AG08395 (cell line): Measurements from ENCODE around the gene SLC28A1.
"Not testable (repeated sequence)": the region's sequence is repeated elsewhere in the genome, so short reads cannot be mapped to it uniquely, and the experiment has no call there.

Experiments used
- DNase-seq: peaks from one replicate; pipeline ENCODE4 v3.0.0; 2012; ENCODE audit warnings: mixed read lengths, low spot score

SLC28A1 gene

DNA sequence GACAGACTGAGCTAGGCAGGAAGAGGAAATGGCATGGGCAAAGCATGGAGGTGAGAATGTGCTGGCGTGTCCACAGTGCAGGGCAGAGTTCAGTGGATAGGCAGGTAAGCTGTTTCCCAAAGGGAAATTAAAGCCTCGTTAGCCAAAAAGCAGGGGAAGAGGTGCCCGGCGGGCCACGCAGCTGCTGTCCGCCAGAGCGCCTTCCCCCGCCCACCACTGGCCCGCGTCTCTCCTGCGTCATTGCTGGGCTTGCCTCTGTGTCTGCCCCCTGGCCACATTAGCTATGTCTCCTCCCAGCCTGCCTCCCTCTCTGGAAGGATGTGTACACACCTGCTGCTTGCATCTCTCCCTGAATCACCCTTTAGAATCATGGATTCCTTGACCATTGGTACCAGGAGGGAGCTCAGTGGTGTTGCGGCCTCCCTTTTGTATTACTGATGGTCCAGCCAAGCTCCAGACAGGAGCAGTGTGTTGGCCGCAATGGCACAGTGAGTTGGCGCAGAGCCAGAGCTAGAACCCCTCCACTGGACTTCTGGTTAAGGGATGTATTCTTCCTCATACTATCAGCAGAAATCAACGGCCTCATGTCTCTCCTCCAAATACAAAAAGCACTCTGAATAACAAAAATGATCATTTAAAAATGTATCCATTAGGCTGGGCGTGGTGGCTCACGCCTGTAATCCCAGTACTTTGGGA lies 26.6 kb downstream of the SLC28A1 start:
- DNase-seq: no peak

DNA sequence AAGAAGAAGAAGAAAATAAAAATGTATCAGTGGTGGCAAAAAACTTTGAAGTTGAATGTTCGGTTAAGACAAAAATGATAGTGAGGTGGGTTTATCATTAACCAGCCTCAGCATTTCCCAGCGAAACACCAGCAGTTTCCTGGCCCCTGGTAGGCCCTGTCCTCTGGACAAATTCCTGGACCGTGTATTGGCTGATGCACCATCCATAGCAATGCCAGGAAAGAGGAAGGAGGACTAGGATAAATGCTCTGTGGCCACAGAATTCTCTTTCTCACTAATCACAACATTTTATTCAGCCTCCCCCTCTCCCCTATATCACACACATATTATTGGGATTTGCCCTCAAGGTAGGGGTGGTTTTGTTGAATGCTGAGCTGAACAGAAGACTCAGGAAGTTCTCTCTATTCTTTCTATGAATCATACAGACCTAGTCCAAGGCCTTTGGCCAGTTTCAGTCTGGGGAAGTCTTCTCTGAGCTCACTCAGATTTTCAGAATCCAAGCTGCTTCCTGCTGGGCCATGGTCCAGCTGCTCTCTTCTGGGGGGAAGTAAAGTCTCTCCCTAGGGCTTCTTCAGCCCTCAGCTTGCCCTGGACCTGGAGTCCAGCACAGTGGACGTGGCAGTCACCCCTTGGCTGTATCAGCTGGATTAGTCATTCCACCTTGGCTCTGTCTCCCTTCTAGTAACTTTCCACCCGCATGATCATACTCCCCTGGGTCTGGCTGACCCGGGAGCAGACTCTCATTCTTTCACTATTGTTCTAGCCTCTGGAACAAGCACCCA lies 27.6 kb downstream of the SLC28A1 start:
- DNase-seq: peak; percentile 95

DNA sequence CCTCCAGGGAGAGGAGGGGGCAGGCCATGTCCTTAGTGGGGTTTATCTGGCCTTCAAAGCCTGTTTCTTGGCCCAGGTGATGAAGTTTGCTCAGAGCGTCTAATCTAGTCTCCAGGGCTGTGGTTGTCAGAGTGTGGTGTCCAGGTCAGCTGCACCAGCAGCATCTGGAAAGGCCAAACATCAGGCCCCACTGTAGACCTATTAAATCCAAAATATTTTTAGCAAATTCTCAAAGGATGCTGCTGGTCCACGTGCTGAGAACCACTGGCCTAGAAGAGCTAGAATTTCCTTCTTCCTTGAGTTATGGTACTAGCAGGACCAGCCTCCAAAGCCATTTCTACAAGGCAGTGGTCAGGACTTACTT lies 28.9 kb downstream of the SLC28A1 start:
- DNase-seq: no peak

DNA sequence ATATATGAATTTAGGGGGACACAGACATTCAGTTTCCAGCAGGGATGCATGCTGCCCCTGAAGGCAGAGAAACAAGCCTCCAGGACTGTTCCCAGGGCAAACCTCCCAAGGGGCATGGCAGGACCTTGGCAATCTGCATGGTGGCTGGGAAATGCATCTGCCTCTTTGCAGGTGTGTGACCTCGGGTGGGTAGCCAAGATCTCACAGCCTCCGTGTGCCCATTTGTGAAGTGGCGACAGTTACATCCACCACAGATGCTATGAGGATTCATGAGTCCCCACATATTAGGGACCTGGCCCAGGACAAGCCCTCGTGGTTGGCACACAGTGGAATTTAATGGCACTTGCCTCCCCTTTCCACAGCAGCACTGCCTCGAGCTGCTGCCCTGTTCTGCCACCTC lies 29.9 kb downstream of the SLC28A1 start:
- no peak for DNase-seq

DNA sequence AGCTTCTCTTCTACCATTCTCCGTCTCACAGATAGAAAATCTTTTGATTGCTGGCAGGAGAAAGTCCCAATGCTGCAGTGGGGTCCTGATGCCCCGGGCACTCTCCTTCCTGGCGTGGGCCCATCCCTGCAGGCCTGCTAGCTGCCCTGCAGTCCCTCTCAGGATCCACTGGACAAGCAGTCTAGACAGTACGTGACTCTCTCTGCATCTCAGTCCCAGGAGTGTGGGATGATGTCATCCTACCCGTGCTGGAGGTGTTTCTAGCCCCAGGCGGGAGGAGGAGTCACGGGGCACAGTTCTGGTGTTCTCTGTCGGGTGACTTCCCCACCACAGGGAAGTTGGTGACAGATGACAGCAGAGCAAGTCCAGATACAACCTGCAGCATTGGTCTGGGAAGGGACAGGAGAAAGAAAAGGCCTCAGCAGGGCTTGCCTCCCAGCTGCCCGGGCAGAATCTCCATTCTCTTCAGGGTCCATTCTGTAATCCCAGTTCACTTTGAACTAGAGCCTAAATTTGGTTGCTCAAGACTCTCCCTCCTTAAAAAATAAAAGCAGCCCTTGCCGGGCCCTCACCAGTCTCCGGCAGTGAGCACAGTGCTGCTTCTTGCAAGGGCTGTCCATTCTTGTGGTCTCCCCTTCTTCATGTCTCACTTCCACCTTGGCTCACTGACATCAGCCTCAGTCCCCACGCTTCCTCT lies 30.6 kb downstream of the SLC28A1 start:
- peak; percentile 85 for DNase-seq

DNA sequence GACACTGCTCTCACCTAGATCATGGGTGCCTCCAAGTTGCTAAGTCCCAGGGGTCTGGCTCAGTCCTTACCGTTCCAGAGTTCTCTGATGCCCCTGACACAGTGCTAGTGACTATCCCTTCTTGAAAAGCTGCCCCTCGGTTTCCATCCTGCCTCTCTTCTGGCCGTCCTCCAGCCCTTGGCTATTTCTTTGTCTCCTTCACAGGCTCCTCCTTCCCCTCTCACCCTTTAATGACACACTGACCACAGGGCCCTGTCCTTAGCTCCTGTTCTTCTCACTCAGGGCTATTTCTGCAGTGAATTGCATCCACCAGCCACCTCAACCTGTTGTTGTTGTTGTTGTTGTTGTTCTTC lies 31.1 kb downstream of the SLC28A1 start:
- DNase-seq: no peak

DNA sequence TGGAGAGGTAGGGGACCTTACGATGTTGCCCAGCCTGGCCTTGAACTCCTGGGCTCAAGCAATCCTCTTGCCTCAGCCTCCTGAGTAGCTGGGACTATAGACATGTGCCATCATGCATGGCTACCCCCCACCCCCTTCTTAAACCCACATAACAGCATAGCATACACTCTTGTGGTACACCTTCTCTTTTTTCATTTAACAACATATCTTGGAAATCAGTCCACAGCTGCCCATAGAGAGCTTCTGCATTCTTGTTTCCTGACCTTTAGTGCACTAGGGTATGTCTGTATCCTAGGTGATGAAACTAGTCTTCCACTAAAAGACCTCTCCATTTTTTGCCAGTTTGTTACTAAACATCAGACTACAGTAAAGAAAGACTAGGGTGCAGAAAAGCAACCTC lies 33.0 kb downstream of the SLC28A1 start:
- DNase-seq: no peak

DNA sequence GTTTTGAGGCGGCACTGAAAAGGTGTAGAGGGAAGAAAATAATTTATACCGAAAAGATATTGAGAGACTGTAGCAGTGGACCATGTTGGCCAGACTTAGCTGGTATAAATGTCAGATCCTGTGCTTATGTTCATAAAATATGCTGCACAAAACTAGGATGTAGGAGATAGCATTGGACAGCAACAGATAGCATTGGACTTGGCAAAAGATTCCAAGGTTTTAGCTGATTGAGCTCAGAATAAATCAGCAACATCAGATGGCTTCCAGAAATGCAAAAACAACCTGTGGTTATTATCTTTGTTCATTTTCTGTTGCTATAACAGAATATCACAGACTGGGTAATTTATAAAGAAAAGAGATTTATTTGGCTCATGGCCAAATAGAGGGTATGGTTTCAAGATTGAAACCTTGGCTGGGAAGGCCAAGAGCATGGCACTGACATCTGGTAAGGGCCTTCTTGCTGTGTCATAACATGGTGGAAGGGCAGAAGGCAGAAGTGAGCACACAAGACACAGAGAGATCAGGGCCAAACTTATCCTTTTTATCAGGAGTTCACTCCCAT lies 34.7 kb downstream of the SLC28A1 start:
- DNase-seq: no peak

DNA sequence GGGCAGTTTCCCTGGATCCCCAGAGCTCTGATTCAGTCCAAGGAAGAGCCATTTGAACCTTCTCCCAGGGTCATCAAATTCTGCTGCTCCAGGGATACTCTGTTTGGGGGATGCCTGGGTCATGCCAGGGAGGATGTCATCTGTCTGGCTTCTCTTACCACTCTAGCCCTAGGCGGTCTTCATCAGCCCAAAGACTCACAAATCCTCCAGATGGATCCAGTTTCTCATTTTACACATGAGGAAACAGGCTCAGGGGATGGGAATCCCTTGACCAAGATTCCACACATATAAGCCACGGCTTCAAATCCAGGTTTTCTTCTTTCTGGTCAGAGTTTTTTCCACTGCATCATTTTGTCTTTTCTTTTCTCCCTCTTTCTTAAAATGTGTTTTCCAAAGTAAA lies 36.7 kb downstream of the SLC28A1 start:
- peak; percentile 44 for DNase-seq

DNA sequence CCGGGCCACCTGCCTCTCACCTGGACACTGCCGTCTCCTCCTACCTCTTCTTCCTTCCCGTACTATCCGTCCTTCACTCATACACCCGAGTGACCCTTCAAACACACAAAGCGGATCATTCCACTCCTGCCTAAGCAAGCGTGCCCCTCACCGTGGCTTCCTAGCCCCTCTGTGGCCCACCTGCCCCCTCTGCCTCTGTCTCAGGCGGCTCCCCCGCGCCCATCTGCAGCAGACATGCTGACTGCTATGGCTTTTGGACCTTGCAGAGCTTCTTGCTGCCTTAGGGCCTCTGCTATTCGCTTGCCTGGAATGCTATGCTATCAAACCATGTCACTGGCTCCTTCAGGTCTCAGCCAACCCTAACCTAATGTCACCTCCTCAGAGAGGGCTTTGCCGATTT lies 38.1 kb downstream of the SLC28A1 start:
- no peak for DNase-seq

DNA sequence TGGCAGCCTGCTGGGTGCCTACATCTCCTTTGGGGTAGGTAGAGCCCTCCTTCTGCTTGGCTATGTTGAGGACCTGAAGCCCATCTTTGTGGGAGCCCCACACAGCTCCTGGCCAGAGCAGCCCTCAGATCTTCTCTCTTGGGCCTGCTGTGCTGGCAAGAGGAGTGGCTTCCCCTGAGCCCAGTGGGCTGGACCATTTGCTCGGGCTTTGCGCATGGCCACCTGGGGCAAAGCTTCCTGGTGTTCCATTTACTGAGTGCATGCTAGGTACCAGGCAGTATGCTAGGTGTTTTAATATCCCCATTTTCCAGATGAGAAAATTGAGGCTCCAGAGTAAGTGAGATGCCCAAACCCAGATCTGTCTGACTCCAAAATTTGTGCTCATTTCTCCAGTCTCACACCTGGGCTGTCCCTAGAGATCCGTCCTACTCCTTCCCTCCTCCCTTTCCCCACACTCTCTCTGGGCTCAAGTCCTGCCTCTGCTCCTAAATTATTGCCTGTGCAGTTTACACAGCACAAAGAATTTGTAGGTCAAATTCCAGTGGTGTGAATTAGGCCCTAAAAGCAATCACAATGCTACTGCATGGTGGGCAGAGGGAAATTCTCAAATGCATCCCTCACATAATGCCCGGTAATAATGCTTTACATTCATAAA lies 39.7 kb downstream of the SLC28A1 start:
- DNase-seq: no peak

DNA sequence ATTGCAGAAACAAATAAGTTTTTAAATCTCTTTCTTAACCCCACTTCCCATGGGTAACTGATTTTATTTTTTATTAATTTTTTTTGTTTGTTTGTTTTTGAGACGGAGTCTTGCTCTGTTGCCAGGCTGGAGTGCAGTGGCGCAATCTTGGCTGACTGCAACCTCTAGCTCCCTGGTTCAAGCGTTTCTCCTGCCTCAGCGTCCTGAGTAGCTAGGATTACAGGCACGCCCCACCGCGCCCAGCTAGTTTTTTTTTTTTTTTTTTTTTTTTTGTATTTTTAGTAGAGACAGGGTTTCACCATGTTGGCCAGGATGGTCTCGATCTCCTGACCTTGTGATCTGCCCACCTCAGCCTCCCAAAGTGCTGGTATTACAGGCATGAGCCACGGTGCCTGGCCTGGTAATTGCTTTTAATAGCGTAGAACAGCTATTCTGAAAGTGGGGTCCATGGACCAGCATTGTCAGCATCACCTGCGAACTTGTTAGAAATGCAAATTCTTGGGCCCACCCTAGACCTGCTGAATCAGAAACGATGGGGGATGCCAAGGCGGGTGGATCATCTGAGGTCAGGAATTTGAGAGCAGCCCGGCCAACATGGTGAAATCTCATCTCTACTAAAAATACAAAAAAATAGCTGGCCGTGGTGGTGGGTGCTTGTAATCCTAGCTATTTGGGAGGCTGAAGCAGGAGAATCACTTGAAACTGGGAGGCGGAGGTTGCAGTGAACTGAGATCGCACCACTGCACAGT lies 40.5 kb downstream of the SLC28A1 start:
- DNase-seq: not testable (repeated sequence)

DNA sequence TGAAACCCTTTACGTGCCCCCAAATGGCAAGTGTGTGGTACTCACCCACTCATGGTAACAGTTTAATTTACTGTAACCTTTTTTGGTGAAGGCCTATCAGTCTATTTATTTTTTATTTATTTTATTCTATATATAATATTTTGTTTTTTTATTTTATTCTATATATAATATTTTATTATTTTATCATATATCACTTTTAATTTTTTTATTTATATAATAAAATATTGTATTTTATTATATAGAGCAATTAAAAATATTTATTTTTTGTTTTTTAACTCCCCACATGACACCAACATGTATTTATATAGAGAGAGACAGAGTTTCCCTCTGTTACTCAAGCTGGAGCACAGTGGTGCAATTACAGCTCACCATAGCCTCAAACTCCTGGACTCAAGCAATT lies 41.4 kb downstream of the SLC28A1 start:
- no peak for DNase-seq

DNA sequence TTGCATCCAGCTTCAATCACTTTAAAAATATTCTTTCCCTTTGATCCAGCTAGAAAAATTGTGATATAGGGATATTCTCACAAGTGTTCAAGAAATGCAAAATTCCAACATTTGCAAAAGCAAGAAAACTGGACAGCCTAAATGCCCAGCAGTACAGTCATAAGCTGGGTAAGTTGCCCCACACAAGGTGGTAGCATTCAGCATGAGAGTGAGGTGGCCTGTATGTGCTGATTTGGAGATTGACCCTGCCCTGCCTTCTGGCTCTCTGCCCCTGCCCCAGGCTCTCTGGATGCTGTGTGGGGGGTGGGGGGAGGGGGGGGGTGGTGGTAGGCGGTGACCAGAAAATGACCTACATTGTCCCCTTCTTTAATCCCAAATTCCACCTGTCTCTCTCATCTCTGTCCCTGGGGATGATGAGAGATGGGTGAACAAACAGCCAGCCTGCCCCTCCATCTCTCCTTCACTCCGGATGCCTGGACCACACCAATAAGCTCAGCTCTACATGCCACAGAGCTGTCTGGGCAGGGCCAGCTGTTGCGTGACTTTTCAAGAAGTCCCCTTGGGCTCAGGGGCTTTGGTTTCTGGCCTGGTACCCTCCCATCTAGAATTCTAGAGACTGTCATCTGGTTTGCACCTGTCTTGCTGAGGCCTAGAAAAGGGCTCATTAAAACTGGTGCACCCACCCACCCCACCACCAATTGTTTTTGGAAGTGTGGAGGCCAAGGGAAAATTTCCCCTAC lies 42.2 kb downstream of the SLC28A1 start:
- DNase-seq: no peak

DNA sequence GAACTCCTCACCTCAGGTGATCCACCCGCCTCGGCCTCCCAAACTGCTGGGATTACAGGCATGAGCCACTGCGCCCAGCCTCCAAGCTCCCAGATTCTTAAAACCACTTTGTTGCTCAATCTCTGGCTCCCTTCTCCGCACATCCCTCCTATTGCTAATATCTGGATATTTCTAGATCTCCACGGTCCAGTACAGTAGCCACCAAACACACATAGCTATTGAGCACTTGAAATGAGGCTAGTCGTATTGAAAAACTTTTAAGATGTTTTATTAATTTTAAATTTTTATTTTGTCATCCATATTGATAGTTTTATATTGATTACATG lies 44.3 kb downstream of the SLC28A1 start:
- DNase-seq: no peak

DNA sequence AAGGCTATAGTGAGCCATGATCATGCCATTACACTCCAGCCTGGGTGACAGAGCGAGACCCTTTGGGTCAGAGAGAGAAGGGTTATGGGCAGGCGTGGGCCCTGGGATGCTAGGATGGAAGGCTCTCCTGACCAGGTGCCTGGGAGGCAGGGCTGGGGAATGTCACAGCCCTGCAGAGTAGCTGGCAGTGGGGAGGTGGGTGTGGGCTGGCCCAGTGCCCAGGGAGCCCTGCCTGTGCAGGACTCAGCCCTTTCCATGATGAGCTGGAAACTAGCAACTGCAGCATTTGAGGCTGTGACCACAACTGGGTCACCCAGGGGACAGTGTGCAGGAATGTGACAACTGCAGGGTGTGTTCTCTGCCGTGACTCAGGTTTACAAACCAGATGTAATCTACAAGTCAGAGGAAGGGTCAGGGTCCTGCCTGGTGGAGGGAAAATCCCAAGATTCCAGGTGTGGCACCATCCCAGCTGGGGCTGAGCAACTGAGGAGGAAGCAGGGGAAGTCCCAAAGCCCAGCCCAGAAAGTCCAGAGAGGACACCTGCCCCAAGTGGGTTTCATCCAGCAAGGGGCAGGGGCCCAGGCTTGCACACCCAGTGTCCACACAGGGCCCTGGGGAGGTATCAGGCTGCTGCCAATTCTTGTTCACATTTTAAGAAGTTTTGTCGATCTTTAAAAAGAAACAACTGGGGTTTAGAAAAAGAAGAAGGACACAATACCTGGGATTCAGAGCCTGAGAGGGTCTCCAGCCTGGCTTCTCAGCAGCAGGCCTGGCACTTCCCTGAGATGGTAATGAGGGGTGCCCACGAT lies 45.5 kb downstream of the SLC28A1 start:
- peak; percentile 69 for DNase-seq

DNA sequence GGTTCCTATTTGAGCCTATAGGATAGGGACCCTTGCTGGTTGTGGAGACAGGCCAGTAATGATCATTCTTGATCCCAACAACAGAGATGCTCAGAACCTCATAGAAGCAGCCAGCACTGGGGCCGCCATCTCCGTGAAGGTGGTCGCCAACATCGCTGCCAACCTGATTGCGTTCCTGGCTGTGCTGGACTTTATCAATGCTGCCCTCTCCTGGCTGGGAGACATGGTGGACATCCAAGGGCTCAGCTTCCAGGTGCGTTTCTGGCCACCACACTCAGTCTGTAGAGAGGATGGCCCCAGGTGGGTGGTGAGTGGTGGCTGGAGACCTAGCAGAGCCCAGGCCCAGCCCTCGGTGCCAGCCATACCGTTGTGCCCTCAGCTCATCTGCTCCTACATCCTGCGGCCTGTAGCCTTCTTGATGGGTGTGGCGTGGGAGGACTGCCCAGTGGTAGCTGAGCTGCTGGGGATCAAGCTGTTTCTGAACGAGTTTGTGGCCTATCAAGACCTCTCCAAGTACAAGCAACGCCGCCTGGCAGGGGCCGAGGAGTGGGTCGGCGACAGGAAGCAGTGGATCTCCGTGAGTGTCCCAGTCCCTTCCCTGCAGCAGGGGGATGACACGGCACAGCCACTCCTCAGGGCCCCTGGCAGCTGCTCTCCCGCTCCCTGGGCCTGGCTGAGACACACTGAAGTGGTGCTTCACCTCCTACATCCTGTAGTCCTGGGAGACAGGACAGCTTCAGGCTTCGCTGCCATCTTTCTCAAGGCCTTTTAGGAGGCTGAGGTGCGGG lies 50.7 kb downstream of the SLC28A1 start:
- DNase-seq: no peak

DNA sequence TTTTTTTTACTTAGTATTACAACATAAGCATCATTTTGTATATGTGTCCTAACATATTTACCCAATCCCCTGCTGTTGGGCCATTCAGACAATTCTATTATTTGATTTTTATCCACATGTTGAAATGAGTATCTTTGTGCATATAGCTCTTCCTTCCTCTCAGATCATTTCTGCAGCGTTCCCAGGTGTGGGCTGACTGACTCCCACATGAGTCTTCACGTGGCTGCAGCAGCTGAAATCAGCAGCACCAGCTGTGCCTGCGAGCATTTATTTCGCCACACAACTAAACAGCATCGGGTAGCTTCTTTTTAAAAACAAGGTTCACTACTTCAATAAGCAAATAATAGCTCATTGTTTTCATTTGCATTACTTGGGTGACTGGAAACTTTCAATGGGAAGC lies 52.7 kb downstream of the SLC28A1 start:
- no peak for DNase-seq

DNA sequence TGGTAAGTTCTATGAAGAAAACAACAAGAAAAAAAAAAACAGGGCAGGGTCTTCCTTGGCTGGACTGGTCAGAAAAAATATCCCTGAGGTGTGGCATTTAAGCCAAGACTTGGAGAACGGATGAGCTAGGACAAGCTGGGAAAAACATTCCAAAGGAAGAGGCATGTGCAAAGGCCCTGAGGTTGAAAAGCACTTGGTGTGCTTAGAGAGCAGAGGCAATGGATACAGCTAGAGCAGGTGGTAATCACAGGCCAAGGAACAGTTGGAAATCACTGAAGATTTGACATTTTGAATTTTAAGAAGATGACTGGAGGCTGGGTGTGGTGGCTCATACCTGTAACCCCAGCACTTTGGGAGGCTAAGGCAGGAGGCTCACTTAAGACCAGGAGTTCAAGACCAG lies 54.3 kb downstream of the SLC28A1 start:
- no peak for DNase-seq

DNA sequence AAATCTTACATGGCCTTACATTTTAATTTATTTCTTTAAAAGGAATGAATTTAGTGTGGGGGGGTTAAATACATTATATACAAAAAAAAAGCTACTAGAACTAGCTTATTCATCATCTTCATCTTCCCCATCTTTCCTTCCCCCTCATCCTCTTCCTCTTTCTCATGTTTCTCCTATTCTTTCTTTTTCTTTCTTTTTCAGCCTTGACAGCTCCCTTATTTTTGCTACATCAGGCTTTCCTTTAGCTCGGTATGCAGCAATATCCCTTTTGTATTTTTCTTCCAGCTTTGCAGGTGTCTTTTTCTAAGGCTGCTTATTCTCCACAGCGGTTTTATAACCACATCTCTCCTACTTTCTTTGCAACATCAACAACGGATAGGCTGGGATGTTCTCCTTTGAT lies 55.9 kb downstream of the SLC28A1 start:
- no peak for DNase-seq
